SH-SY5Y (cell line): ENCODE measurements around the gene PASD1.

Source experiments
- GATA2 ChIP-seq: IDR thresholded peaks from 2 replicates; pipeline ENCODE4 v1.6.1; 2011; ENCODE audit warnings: mild to moderate bottlenecking, low read depth, low read length
- GATA3 ChIP-seq: IDR thresholded peaks from 2 replicates; pipeline ENCODE4 v1.6.1; 2011; ENCODE audit warnings: low read depth, mild to moderate bottlenecking, low read length, moderate library complexity

GRCh38 chrX:151634937-151635336 lies 71.5 kb downstream of the PASD1 start:
- TF ChIP-seq GATA3 (no peak), GATA2 (no peak)
